ENCODE measurements around the gene PLSCR4. TPM values are rescaled to one million over a fixed set of nuclear protein-coding genes. Genes with fewer than 3 reads are reported as not detected.

Gene PLSCR4
- total and polyA plus RNA-seq, 9 of the 15 experiments (the other 6 are each of a cell fraction or from before 2014, with no cell fraction given), result 0.11 to 0.68 (median 0.21) TPM

DNA sequence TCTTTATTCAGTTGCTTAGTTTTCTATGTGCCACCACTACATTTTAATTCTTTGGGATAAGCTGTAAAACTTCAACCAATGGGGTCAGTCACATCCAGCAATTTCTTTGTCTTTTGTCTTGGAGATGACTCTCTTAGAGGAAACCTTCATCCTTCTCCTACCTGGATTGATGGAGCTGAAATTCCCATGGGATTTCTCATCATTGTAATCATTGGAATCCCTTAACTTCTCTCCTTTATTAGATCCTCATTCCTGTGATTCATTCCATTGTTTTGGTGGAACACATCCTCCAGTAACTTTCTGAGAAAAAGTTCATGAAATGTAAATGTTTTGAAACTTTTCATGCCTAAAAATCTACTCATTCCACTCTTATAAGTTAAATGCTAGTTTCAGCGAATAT lies 80.3 kb downstream of the PLSCR4 start:
- in situ Hi-C loops (cut with MboI), result no loop called here
- Histone ChIP-seq H3K79me2 (ENCODE audit: control insufficient read depth, insufficient read depth, low read length) (no peaks in the 10 kb centered on the region), H3K36me3 (ENCODE audit: control insufficient read depth, insufficient read depth, low read length) (no peaks in the 10 kb centered on the region), H3K27ac (ENCODE audit: extremely low read depth, low read depth, low read length) (no peak overlapping the region), H3K9me1 (ENCODE audit: control insufficient read depth, insufficient read depth, low read length) (no peaks in the 10 kb centered on the region), H3K4me1 (replicated peaks in 1 of 2; ENCODE audit: control insufficient read depth in 2 of 2, insufficient read depth in 2 of 2, low read length in 2 of 2) (no peaks in the 10 kb centered on the region), H3K27me3 (ENCODE audit: control insufficient read depth in 2 of 2, insufficient read depth in 2 of 2, low read length in 2 of 2) (no peaks in the 10 kb centered on the region), H2AFZ (ENCODE audit: low read depth, low read length) (no peak overlapping the region), H3K4me2 (ENCODE audit: insufficient read depth, low read length) (no peak overlapping the region), H3K9me3 (replicated peaks; ENCODE audit: control insufficient read depth, insufficient read depth, low read depth, low read length) (no peaks in the 10 kb centered on the region), H3K4me3 (no peak overlapping the region), H4K20me1 (replicated peaks; ENCODE audit: control insufficient read depth, insufficient read depth, low read length) (no peaks in the 10 kb centered on the region), H3K9ac (ENCODE audit: insufficient read depth in 1 of 2, low read depth in 2 of 2, low read length in 2 of 2) (no peak overlapping the region)
- WGBS (ENCODE audit: insufficient coverage, low coverage, missing lambda C conversion rate), result 0% methylated on average over 1 of the region's 1 CpG
- intact Hi-C loops (cut with micrococcal nuclease), result no loop called here
- ChIA-PET CTCF (ENCODE audit: low intra/inter-chr PET ratio) (no interaction called here), POLR2A (no interaction called here)
- BruUV-seq (replicated peaks), result no TSS peak
- no peak for FAIRE-seq
- no peak for TF ChIP-seq ZNF124 (CRISPR knock-in tag; IDR thresholded peaks at IDR 0.05)
- no peak for TF ChIP-seq MAFG (tag; conservative IDR thresholded peaks at IDR 0.05)
- no peak for TF ChIP-seq SNIP1 (IDR thresholded peaks at IDR 0.05; ENCODE audit: low read depth)
- TF ChIP-seq SETDB1 (IDR thresholded peaks at IDR 0.05; ENCODE audit: low read length), result no peak
- TF ChIP-seq, protein P1, sequence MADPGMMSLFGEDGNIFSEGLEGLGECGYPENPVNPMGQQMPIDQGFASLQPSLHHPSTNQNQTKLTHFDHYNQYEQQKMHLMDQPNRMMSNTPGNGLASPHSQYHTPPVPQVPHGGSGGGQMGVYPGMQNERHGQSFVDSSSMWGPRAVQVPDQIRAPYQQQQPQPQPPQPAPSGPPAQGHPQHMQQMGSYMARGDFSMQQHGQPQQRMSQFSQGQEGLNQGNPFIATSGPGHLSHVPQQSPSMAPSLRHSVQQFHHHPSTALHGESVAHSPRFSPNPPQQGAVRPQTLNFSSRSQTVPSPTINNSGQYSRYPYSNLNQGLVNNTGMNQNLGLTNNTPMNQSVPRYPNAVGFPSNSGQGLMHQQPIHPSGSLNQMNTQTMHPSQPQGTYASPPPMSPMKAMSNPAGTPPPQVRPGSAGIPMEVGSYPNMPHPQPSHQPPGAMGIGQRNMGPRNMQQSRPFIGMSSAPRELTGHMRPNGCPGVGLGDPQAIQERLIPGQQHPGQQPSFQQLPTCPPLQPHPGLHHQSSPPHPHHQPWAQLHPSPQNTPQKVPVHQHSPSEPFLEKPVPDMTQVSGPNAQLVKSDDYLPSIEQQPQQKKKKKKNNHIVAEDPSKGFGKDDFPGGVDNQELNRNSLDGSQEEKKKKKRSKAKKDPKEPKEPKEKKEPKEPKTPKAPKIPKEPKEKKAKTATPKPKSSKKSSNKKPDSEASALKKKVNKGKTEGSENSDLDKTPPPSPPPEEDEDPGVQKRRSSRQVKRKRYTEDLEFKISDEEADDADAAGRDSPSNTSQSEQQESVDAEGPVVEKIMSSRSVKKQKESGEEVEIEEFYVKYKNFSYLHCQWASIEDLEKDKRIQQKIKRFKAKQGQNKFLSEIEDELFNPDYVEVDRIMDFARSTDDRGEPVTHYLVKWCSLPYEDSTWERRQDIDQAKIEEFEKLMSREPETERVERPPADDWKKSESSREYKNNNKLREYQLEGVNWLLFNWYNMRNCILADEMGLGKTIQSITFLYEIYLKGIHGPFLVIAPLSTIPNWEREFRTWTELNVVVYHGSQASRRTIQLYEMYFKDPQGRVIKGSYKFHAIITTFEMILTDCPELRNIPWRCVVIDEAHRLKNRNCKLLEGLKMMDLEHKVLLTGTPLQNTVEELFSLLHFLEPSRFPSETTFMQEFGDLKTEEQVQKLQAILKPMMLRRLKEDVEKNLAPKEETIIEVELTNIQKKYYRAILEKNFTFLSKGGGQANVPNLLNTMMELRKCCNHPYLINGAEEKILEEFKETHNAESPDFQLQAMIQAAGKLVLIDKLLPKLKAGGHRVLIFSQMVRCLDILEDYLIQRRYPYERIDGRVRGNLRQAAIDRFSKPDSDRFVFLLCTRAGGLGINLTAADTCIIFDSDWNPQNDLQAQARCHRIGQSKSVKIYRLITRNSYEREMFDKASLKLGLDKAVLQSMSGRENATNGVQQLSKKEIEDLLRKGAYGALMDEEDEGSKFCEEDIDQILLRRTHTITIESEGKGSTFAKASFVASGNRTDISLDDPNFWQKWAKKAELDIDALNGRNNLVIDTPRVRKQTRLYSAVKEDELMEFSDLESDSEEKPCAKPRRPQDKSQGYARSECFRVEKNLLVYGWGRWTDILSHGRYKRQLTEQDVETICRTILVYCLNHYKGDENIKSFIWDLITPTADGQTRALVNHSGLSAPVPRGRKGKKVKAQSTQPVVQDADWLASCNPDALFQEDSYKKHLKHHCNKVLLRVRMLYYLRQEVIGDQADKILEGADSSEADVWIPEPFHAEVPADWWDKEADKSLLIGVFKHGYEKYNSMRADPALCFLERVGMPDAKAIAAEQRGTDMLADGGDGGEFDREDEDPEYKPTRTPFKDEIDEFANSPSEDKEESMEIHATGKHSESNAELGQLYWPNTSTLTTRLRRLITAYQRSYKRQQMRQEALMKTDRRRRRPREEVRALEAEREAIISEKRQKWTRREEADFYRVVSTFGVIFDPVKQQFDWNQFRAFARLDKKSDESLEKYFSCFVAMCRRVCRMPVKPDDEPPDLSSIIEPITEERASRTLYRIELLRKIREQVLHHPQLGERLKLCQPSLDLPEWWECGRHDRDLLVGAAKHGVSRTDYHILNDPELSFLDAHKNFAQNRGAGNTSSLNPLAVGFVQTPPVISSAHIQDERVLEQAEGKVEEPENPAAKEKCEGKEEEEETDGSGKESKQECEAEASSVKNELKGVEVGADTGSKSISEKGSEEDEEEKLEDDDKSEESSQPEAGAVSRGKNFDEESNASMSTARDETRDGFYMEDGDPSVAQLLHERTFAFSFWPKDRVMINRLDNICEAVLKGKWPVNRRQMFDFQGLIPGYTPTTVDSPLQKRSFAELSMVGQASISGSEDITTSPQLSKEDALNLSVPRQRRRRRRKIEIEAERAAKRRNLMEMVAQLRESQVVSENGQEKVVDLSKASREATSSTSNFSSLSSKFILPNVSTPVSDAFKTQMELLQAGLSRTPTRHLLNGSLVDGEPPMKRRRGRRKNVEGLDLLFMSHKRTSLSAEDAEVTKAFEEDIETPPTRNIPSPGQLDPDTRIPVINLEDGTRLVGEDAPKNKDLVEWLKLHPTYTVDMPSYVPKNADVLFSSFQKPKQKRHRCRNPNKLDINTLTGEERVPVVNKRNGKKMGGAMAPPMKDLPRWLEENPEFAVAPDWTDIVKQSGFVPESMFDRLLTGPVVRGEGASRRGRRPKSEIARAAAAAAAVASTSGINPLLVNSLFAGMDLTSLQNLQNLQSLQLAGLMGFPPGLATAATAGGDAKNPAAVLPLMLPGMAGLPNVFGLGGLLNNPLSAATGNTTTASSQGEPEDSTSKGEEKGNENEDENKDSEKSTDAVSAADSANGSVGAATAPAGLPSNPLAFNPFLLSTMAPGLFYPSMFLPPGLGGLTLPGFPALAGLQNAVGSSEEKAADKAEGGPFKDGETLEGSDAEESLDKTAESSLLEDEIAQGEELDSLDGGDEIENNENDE (IDR thresholded peaks at IDR 0.05; ENCODE audit: low read depth, low read length), result no peak
- TF ChIP-seq L3MBTL2 (IDR thresholded peaks at IDR 0.05), result no peak
- no peak for DNase-seq (ENCODE audit: extremely low read depth in 1 of 4, low spot score in 3 of 4)
- no peak for ATAC-seq
